Gastrocnemius medialis (tissue), 4 donors: ENCODE data around the gene BCAP31. TPM values are rescaled to one million over a fixed set of nuclear protein-coding genes. Genes with fewer than 3 reads are reported as not detected.

Experiments used
- ATAC-seq, 2 donors: fragments of 150-250 bp; one replicate each; pipeline ENCODE4 v1.9.1; 2016
- DNase-seq, 2 donors: peaks; one replicate each; pipeline ENCODE4 v3.0.0-alpha.2; 2019
- H3K27ac ChIP-seq, 4 donors: fragments of 200-600 bp; sonication (generic); 1 replicate in 1 of 4; 2 replicates in 3 of 4; pipeline ENCODE4 v1.5.1; 2016 to 2018; ENCODE audit warnings: mild to moderate bottlenecking in 2 of 4, moderate library complexity in 1 of 4
- H3K27me3 ChIP-seq, 3 donors: fragments of 200-600 bp; sonication (generic) in 2 of 3; 1 replicate in 1 of 3; 2 replicates in 2 of 3; pipeline versions ENCODE4 v1.5.1 to v1.6.0; 2016 to 2019; ENCODE audit warnings: mild to moderate bottlenecking in 1 of 3, moderate library complexity in 1 of 3
- H3K36me3 ChIP-seq, 2 donors: fragments of 200-600 bp; sonication (generic) in 1 of 2; one replicate each; pipeline ENCODE4 v1.5.1; 2017 to 2018
- H3K4me1 ChIP-seq, 2 donors: fragments of 200-600 bp; sonication (generic) in 1 of 2; one replicate each; pipeline ENCODE4 v1.5.1; 2016 to 2017; ENCODE audit warnings: mild to moderate bottlenecking in 2 of 2
- H3K4me3 ChIP-seq, 4 donors: fragments of 200-600 bp; sonication (generic) in 3 of 4; 1 replicate in 1 of 4; 2 replicates in 3 of 4; pipeline ENCODE4 v1.5.1; 2016 to 2019; ENCODE audit warnings: mild to moderate bottlenecking in 2 of 4
- H3K9me3 ChIP-seq, 3 donors: fragments of 200-600 bp; sonication (generic) in 2 of 3; 1 replicate in 1 of 3; 2 replicates in 2 of 3; pipeline ENCODE4 v1.5.1; 2016 to 2019
- POLR2A ChIP-seq, 2 donors: fragments of 450-650 bp; IDR thresholded peaks; one replicate each; pipeline ENCODE4 v1.6.1; 2017; ENCODE audit warnings: antibody characterized with exemption in 2 of 2, mild to moderate bottlenecking in 2 of 2, moderate library complexity in 2 of 2
- in situ Hi-C, 4 donors: fragments of 200-750 bp; cut with MboI; loops; one replicate each; pipeline versions ENCODE4 v1.15.0 to v1.8.0; 2017; ENCODE audit warnings: low sequenced_read_pairs in 4 of 4
- intact Hi-C: fragments of 100-400 bp; cut with DNase I; formaldehyde crosslinking; loops from one replicate; pipeline ENCODE4 v1.15.1; 2023; ENCODE audit warnings: low total_unique reads
- total RNA-seq, 4 donors: library from RNA; depleted of rRNA; stranded (reverse); fragments of >200 nt; gene quantifications; one replicate each; pipeline versions ENCODE4 v1.1.0 to v1.2.3, GENCODE V29; 2016
- TF ChIP-seq, protein P1 (sequence below), 5 experiments: fragments of 450-650 bp in 3 of 5; fragments of 200-600 bp in 2 of 5; sonication (generic) in 2 of 5; IDR thresholded peaks in 4 of 5; conservative IDR thresholded peaks in 1 of 5; 1 replicate in 4 of 5; 2 replicates in 1 of 5; pipeline ENCODE4 v1.5.1; 2016 to 2019; ENCODE audit warnings: antibody characterized with exemption in 5 of 5, mild to moderate bottlenecking in 3 of 5, moderate library complexity in 3 of 5

The BCAP31 gene
- total RNA-seq, 4 donors from 2014 or later: 41.5 to 91.9 (median 48.3) TPM

GRCh38 chrX:153736071-153736820 is 12.1 kb upstream of the BCAP31 start:
- H3K36me3 ChIP-seq: peaks cover 0 to 14% of the 10 kb centered on the region in 2 donors
- intact Hi-C loops: no loop called here
- no peak for DNase-seq

GRCh38 chrX:153735274-153735673 is 11.1 kb upstream of the BCAP31 start:
- Histone ChIP-seq H3K4me3 (no peak overlapping the region), H3K4me1 (no peaks in the 10 kb centered on the region), H3K9me3 (no peaks in the 10 kb centered on the region), H3K36me3 (peaks cover 0 to 14% of the 10 kb centered on the region in 2 donors), H3K27me3 (no peaks in the 10 kb centered on the region), H3K27ac (no peak overlapping the region)
- TF ChIP-seq POLR2A (IDR thresholded peaks at IDR 0.05): no peak
- TF ChIP-seq, protein P1, sequence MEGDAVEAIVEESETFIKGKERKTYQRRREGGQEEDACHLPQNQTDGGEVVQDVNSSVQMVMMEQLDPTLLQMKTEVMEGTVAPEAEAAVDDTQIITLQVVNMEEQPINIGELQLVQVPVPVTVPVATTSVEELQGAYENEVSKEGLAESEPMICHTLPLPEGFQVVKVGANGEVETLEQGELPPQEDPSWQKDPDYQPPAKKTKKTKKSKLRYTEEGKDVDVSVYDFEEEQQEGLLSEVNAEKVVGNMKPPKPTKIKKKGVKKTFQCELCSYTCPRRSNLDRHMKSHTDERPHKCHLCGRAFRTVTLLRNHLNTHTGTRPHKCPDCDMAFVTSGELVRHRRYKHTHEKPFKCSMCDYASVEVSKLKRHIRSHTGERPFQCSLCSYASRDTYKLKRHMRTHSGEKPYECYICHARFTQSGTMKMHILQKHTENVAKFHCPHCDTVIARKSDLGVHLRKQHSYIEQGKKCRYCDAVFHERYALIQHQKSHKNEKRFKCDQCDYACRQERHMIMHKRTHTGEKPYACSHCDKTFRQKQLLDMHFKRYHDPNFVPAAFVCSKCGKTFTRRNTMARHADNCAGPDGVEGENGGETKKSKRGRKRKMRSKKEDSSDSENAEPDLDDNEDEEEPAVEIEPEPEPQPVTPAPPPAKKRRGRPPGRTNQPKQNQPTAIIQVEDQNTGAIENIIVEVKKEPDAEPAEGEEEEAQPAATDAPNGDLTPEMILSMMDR (IDR thresholded peaks at IDR 0.05 in 4 of 5, conservative IDR thresholded peaks at IDR 0.05 in 1 of 5): no peak
- DNase-seq (no peak), ATAC-seq (no peak)
- in situ Hi-C loops (no loop called here), intact Hi-C loops (no loop called here)

More at GRCh38 chrX:153736071-153736820, 12.1 kb upstream of the BCAP31 start:
- H3K27me3 ChIP-seq: no peaks in the 10 kb centered on the region
- no peaks in the 10 kb centered on the region for H3K4me1 ChIP-seq
- no peaks in the 10 kb centered on the region for H3K9me3 ChIP-seq
- no peak overlapping the region for H3K4me3 ChIP-seq
- no peak overlapping the region for H3K27ac ChIP-seq
- in situ Hi-C loops: no loop called here
- ATAC-seq: no peak
- TF ChIP-seq POLR2A (IDR thresholded peaks at IDR 0.05): no peak
- TF ChIP-seq, protein P1 (IDR thresholded peaks at IDR 0.05 in 4 of 5, conservative IDR thresholded peaks at IDR 0.05 in 1 of 5): no peak

- ATAC-seq (no peak), DNase-seq (no peak)
- no peak for TF ChIP-seq POLR2A (IDR thresholded peaks at IDR 0.05)
- TF ChIP-seq, protein P1 (IDR thresholded peaks at IDR 0.05 in 4 of 5, conservative IDR thresholded peaks at IDR 0.05 in 1 of 5): no peak
- Histone ChIP-seq H3K9me3 (no peaks in the 10 kb centered on the region), H3K4me1 (no peaks in the 10 kb centered on the region), H3K27me3 (no peaks in the 10 kb centered on the region), H3K4me3 (no peak overlapping the region), H3K27ac (no peak overlapping the region), H3K36me3 (peaks cover 0 to 14% of the 10 kb centered on the region in 2 donors)
- intact Hi-C loops (no loop called here), in situ Hi-C loops (no loop called here)
Measured at GRCh38 chrX:153734871-153735270, 10.7 kb upstream of the BCAP31 start.

DNA sequence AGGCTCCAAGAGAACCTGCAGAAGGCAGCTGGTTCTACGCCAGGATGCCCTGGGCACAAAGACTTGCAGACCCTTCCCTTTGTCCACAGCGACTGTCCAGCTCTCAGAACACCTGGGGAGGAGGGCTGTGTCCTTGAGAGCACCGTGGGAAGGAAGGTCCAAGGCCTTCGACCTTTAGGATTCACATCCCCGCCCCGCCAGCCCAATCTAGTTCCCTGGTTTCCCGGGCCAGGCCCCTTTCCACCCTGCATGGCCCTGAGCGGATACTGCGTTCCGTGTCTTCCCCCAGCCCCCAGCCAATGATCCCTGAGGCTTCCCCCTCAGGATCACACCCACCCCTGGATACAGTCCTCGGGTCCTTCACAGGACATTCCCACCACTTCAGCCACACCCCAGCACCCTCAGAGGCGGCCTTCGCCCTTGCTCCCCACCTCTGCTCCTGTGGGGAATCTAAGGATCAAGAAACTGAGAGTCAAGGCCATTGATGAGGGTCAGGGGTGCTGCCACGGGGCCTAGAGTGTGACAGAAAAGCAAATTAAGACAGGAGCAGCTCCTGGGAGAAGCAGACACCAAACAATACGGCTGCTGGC is 9.6 kb upstream of the BCAP31 start:
- Histone ChIP-seq H3K27me3 (no peaks in the 10 kb centered on the region), H3K27ac (no peak overlapping the region), H3K9me3 (no peaks in the 10 kb centered on the region), H3K4me3 (no peak overlapping the region), H3K36me3 (peaks cover 0 to 14% of the 10 kb centered on the region in 2 donors), H3K4me1 (no peaks in the 10 kb centered on the region)
- intact Hi-C loops (no loop called here), in situ Hi-C loops (no loop called here)
- DNase-seq: no peak
- no peak for ATAC-seq
- TF ChIP-seq, protein P1 (IDR thresholded peaks at IDR 0.05 in 4 of 5, conservative IDR thresholded peaks at IDR 0.05 in 1 of 5): no peak
- no peak for TF ChIP-seq POLR2A (IDR thresholded peaks at IDR 0.05)
